ENCODE results near the gene ILF3.
A peak's percentile ranks its signal among the peaks of the same experiment; 100 is the strongest.

GRCh38 chr19:10653732-10654609 lies at the start of gene ILF3:
- TF ChIP-seq CTCF (IDR thresholded peaks at IDR 0.05) = no peak
- peak in 1 of 2 donors; percentile 82 for TF ChIP-seq POLR2A (IDR thresholded peaks at IDR 0.05)
